ENCODE measurements around the gene CTNNA3. TPM values are rescaled to one million over a fixed set of nuclear protein-coding genes. Genes with fewer than 3 reads are reported as not detected.
A peak's percentile ranks its signal among the peaks of the same experiment; 100 is the strongest.

CTNNA3 gene
- polyA plus RNA-seq, 1 experiment = not detected

GRCh38 chr10:66642217-66642616, 1053.8 kb downstream of the CTNNA3 start:
- DNase-seq (ENCODE audit: low read depth) = no peak
- Histone ChIP-seq H3K36me3 (ENCODE audit: control insufficient read depth, insufficient read depth, low read length) (no peaks in the 10 kb centered on the region), H3K4me3 (ENCODE audit: low read depth, low read length) (no peak overlapping the region), H3K27me3 (ENCODE audit: control insufficient read depth, insufficient read depth, low read length) (no peaks in the 10 kb centered on the region)
- ChIA-PET POLR2A (no interaction called here), CTCF (no interaction called here)
- no peak for TF ChIP-seq CTCF (IDR thresholded peaks at IDR 0.05; ENCODE audit: insufficient read depth, low read depth, low read length)

- H3K36me3 ChIP-seq (ENCODE audit: control insufficient read depth, insufficient read depth, low read length) = no peaks in the 10 kb centered on the region
- no peak overlapping the region for H3K4me3 ChIP-seq (ENCODE audit: low read depth, low read length)
- ChIA-PET POLR2A (no interaction called here), CTCF (no interaction called here)
- TF ChIP-seq CTCF (IDR thresholded peaks at IDR 0.05; ENCODE audit: insufficient read depth, low read depth, low read length) = no peak
- H3K27me3 ChIP-seq (ENCODE audit: control insufficient read depth, insufficient read depth, low read length) = no peaks in the 10 kb centered on the region
- DNase-seq (ENCODE audit: low read depth) = peak; percentile 40
Measured at GRCh38 chr10:66639371-66639770, 1056.6 kb downstream of the CTNNA3 start.

- no peak for TF ChIP-seq CTCF (IDR thresholded peaks at IDR 0.05; ENCODE audit: insufficient read depth, low read depth, low read length)
- CTCF ChIA-PET = no interaction called here
- DNase-seq (ENCODE audit: low read depth) = no peak
- H3K36me3 ChIP-seq (ENCODE audit: control insufficient read depth, insufficient read depth, low read length) = no peaks in the 10 kb centered on the region
- H3K4me3 ChIP-seq (ENCODE audit: low read depth, low read length) = no peak overlapping the region
- POLR2A ChIA-PET = no interaction called here
- H3K27me3 ChIP-seq (ENCODE audit: control insufficient read depth, insufficient read depth, low read length) = no peaks in the 10 kb centered on the region
Measured at GRCh38 chr10:66637273-66638036, 1058.5 kb downstream of the CTNNA3 start.

- H3K4me3 ChIP-seq (ENCODE audit: low read depth, low read length) = no peak overlapping the region
- no peaks in the 10 kb centered on the region for H3K36me3 ChIP-seq (ENCODE audit: control insufficient read depth, insufficient read depth, low read length)
- CTCF ChIA-PET = no interaction called here
- H3K27me3 ChIP-seq (ENCODE audit: control insufficient read depth, insufficient read depth, low read length) = no peaks in the 10 kb centered on the region
- no peak for TF ChIP-seq CTCF (IDR thresholded peaks at IDR 0.05; ENCODE audit: insufficient read depth, low read depth, low read length)
- no peak for DNase-seq (ENCODE audit: low read depth)
- POLR2A ChIA-PET = no interaction called here
Measured at GRCh38 chr10:66629996-66630395, 1066.0 kb downstream of the CTNNA3 start.

- H3K4me3 ChIP-seq (ENCODE audit: low read depth, low read length) = no peak overlapping the region
- H3K27me3 ChIP-seq (ENCODE audit: control insufficient read depth, insufficient read depth, low read length) = no peaks in the 10 kb centered on the region
- CTCF ChIA-PET = no interaction called here
- H3K36me3 ChIP-seq (ENCODE audit: control insufficient read depth, insufficient read depth, low read length) = no peaks in the 10 kb centered on the region
- no peak for TF ChIP-seq CTCF (IDR thresholded peaks at IDR 0.05; ENCODE audit: insufficient read depth, low read depth, low read length)
- POLR2A ChIA-PET = no interaction called here
- DNase-seq (ENCODE audit: low read depth) = no peak
Measured at GRCh38 chr10:66627156-66627555, 1068.8 kb downstream of the CTNNA3 start.

All from BJ (cell line).